MV-4-11 (cell line): ENCODE results near the gene GAS7.
"Not testable (repeated sequence)": the region's sequence is repeated elsewhere in the genome, so short reads cannot be mapped to it uniquely, and the experiment has no call there.

Experiments used
- DNase-seq: peaks from one replicate; lab custom pipeline; 2025; lab: John Stamatoyannopoulos, UW

GAS7 gene

DNA sequence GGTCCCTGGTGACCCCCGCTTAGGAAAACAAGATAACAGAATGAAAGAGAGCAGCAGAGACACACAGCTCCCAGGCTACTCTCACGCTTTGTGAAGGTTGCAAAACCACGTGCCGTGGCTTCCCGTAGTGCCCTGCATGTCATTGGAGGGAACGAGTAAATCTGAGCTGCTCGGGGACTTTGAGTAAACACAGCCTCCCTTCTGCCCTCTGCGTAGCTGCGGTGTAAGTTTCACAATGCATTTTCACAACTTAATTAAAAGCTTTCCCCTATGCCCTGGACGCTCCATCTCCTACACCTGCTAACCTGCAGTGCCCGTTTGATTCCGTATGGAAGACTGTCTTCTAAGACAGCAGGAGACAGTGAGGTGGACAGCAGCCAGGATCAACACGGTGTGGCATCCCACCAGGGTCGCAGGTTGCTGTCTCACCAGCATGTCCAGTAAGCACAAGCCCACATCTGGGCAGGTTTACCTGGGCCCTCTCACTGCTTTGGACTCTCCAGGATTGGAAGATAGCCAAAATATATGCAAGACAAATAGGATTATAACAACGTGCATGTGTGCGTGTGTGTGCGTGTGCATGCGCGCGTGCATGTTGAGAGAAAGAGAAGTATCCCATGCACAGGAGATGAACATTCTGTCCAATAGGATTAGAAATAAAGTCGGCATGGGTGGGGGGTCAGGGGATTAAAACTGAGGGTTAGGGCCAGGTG, 177.0 kb downstream of the GAS7 start:
- peak; percentile 83 for DNase-seq

DNA sequence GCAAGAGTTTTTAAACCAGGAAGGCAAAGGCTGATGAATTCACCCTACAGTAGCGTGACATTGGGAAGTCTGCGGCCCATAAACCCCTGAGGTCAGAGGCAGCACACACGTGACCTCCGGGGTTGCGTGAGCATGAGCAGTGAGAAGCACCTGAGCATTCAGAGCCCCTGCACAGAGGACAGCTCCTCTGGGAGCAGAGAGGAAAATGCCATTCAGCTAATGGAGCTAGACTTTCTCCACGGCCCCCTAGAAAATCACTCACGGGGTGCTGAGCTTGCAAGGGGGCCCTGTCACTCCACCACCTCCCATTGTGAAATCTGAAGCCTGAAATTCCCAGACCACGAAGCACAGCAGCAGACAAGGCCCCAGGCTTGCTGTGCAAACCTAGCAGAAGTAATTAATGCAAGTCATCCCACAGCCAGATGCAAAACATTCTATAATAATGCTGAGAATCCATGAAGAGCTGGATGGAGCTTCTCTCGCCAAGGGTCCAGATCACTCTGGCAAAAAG, 178.4 kb downstream of the GAS7 start:
- peak; percentile 59 for DNase-seq

GRCh38 chr17:10018461-10018891, 179.9 kb downstream of the GAS7 start:
- peak; percentile 98 for DNase-seq

DNA sequence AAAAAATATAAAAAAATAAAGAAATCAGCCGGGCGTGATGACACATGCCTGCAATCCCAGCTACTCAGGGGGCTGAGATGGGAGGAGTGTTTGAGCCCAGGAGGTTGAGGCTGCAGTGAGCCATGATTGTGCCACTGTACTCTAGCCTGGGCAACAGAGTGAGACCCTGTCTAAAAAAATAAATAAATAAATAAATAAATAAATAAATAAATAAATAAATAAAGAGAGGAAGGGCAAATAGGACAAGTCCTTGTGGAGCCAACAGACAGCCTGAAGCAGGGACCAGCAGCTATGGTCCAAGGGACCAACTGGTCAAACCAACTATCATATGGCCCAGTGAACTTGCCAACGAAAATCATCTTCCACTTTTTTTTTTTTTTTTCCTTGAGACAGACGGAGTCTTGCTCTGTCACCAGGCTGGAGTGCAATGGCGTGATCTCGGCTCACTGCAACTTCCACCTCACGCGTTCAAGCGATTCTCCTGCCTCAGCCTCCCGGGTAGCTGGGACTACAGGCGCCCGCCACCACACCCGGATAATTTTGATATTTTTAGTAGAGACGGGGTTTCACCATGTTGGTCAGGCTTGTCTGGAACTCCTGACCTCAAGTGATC, 181.3 kb downstream of the GAS7 start:
- DNase-seq, result peak; percentile 21

- peak; percentile 83 for DNase-seq
These were observed 184.9 kb downstream of the GAS7 start for GRCh38 chr17:10013365-10014112.

- DNase-seq, result no peak
These were observed 187.7 kb downstream of the GAS7 start for GRCh38 chr17:10010752-10011151.

- DNase-seq, result no peak
These were observed 194.7 kb downstream of the GAS7 start for GRCh38 chr17:10003705-10004104.

- not testable (repeated sequence) for DNase-seq
These were observed 195.6 kb downstream of the GAS7 start for GRCh38 chr17:10002567-10003360.

GRCh38 chr17:10001306-10001873, 197.0 kb downstream of the GAS7 start:
- DNase-seq, result peak; percentile 13

DNA sequence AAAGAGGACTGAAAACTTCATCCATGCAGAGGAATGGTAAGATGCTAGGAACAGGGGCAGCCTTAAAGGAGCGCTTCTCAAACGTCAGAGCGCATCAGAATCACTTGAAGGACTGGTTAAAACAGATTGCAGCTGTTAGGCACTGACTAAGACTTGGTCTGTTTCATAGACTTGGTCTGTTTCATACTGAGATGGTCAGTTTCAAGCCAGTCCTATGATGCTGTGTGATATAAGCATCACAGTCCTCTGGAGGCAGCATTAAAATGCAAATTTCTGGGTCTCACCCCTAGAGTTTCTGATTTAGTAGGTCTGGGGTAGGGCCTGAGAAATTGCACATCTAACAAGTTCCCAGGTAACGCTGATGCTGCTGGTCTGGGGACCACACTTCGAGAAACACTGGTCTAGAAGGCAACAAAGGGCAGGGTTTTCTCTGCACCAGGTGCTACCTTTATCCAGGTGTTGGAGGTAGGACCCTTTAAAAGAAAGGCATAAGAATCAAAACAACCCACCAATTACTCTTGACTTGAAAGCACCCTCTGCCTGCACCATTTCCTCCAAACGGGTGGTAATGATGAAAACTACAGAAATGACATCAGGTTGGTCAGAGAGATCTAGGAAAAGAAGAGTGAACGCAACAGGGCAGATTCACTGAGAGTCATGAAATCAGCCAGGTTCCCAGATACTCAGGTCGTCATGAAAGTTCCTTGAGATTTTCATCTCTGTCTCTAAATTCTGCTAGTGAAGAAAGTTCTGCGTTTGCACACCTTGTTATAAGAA, 198.3 kb downstream of the GAS7 start:
- no peak for DNase-seq

GRCh38 chr17:9998060-9998459, 200.3 kb downstream of the GAS7 start:
- DNase-seq, result no peak

- DNase-seq, result no peak
These were observed 203.6 kb downstream of the GAS7 start for GRCh38 chr17:9994761-9995160.

GRCh38 chr17:9991796-9992195, 206.6 kb downstream of the GAS7 start:
- no peak for DNase-seq

DNA sequence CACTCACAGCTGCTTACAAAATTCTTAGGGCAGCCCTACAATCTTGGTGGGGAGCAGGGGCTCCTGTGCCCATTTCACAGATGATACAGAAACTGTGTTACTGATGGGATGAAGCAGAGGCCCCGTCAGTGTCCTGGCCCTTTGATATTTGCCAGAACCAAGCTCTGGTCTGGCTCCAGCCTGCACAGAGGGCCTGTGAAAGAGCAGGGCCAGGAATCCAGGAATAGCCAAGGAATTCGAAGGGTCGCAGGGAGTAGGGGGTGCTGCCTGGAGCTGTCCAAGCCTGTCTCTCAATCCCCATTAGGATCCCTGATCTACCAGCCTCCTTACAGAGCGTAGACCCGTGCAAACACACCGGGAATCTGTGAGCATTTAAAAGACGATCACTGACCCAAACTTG, 207.1 kb downstream of the GAS7 start:
- no peak for DNase-seq

DNA sequence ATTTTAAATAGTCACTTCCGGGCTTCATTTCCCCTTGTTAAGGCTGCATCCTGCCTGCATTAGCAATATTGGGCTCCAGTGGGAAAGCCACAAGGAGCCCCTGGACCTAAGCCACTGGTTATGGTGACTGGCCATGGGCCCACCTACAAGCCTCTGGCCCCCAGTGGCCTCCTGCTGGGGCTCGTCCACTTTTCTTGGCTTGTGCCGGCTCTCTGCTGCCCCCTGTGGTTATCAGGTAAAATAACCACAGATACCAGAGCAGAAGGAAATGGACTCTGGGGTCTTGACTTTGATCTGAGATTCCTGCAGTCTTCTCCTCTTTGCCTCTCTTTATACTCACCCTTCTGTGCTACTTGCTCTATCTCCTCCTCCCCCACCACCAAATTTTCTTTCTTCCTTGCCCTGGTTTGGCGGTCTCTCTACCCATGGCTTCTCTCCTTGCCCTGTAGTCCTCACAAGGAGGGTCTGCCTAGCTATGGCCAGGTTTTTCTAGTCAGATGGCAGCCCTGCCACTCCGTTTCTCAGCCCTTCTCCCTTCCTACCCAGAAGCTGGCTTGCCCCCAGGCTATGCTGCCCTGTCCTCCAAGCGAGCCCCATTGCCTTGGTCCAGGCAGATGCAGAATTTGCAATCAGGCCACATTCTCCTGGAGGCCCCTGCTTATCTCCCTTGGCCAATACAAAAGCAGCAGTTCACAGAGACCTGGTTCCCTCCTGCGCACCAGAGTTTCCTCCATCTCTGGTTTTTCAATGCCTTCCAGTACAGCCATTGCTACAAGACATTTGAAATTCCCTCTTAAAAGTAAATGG, 210.4 kb downstream of the GAS7 start:
- peak; percentile 21 for DNase-seq

GRCh38 chr17:9986754-9987382, 211.5 kb downstream of the GAS7 start:
- no peak for DNase-seq

DNA sequence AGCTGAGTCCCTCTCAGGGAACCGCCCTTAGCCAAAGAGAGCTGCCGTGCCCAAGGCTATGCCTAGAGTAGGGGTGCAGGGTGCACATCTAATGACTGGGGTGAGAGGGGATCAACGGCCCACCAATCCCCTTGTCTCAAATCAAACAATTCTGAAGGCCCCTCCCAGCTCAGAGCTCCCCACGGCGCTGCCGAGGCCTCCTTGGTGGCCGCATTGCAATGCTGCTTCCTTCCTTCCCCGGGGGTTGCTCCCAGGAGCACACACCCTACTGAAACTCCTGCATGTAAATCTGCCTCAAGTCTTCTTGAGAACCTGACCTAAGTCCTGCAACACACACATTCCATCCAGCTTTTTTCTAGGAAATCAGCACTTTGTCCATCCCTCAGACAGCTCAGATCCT, 212.8 kb downstream of the GAS7 start:
- no peak for DNase-seq

DNA sequence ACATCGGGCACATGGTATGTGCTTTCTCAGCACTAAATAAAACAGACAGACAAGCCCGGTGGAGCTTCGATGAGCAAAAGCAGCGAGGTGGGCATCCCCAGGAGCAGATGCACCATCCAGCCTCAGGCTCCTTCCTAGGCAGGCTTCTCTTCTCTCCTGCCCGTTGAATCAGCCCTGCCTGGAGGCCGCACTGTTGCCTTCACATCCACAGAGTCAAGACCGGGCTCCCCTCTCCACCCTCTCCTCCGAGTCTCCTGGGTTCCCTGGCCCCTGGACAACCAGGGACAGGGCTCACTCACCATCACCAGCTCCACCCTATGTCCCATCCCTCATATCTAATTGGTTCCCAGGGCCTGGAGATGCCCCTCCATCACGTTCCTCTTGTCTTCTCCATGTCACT, 213.6 kb downstream of the GAS7 start:
- DNase-seq, result no peak

DNA sequence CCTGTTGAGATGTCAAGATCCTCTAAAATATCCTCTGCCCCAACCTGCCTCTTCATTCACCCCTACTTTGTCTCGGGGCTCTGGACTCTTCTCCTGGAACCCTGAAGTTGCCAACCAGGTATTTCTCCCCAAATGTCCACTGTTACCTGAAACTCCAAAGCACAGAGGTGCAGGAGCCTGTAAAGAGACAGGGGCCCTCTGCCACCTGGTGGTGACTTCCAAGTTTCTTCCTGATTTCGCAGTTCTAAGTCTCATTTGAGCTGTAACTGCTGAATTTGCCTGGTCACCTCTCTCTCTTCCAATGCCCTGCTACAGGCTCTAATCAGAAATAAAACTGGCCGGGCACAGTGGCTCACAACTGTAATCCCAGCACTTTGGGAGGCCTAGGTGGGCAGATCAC, 216.2 kb downstream of the GAS7 start:
- peak; percentile 4 for DNase-seq
